ENCODE data around the gene SUCLG2. TPM values are rescaled to one million over a fixed set of nuclear protein-coding genes. Genes with fewer than 3 reads are reported as not detected.

Gene SUCLG2
- total RNA-seq, 1 donor from 2014 or later, result 63.6 TPM

DNA sequence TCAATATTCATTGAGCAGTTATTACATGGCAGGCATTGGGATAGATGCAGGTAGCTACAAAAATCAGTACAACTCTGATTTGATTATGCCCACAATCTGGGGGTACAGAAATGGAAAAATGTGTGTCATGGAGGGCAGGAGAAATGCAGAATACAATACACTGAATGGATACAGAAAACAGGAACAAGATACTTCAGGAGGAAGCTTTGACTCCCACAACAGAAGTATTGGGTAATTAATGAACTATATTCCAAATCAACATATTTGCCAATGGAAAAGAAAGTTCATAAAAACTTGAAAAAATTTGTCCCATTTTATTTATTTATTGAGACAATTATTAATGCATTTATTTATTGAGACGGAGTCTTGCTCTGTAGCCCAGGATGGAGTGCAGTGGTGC lies 207.0 kb downstream of the SUCLG2 start:
- H3K9me3 Mint-ChIP-seq, result peaks cover 5% of the 10 kb centered on the region
- Histone ChIP-seq H3K79me2 (ENCODE audit: low read depth) (no peaks in the 10 kb centered on the region), H3K36me3 (no peaks in the 10 kb centered on the region), H3K9me3 (ENCODE audit: low read depth) (no peaks in the 10 kb centered on the region), H3K27me3 (no peaks in the 10 kb centered on the region), H2AFZ (replicated peaks) (no peak overlapping the region), H3K27ac (no peak overlapping the region), H3K4me1 (no peaks in the 10 kb centered on the region), H4K20me1 (ENCODE audit: low read depth) (no peaks in the 10 kb centered on the region), H3K9ac (no peak overlapping the region), H3K4me2 (no peak overlapping the region), H3K4me3 (no peak overlapping the region), H3F3A (ENCODE audit: low read depth) (no peaks in the 10 kb centered on the region)
- no peak overlapping the region for H3K4me3 Mint-ChIP-seq
- no peaks in the 10 kb centered on the region for H3K27me3 Mint-ChIP-seq (ENCODE audit: insufficient read depth, low read depth)
- no peak overlapping the region for H3K27ac Mint-ChIP-seq
- no peaks in the 10 kb centered on the region for H3K4me1 Mint-ChIP-seq
- peaks cover 5% of the 10 kb centered on the region for H3K36me3 Mint-ChIP-seq
- no peak for TF ChIP-seq EZH2phosphoT487 (IDR thresholded peaks at IDR 0.05)
- TF ChIP-seq, protein P1, sequence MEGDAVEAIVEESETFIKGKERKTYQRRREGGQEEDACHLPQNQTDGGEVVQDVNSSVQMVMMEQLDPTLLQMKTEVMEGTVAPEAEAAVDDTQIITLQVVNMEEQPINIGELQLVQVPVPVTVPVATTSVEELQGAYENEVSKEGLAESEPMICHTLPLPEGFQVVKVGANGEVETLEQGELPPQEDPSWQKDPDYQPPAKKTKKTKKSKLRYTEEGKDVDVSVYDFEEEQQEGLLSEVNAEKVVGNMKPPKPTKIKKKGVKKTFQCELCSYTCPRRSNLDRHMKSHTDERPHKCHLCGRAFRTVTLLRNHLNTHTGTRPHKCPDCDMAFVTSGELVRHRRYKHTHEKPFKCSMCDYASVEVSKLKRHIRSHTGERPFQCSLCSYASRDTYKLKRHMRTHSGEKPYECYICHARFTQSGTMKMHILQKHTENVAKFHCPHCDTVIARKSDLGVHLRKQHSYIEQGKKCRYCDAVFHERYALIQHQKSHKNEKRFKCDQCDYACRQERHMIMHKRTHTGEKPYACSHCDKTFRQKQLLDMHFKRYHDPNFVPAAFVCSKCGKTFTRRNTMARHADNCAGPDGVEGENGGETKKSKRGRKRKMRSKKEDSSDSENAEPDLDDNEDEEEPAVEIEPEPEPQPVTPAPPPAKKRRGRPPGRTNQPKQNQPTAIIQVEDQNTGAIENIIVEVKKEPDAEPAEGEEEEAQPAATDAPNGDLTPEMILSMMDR (IDR thresholded peaks at IDR 0.05), result no peak
- TF ChIP-seq EZH2 (IDR thresholded peaks at IDR 0.05), result no peak
- DNase-seq (ENCODE audit: low spot score), result no peak

DNA sequence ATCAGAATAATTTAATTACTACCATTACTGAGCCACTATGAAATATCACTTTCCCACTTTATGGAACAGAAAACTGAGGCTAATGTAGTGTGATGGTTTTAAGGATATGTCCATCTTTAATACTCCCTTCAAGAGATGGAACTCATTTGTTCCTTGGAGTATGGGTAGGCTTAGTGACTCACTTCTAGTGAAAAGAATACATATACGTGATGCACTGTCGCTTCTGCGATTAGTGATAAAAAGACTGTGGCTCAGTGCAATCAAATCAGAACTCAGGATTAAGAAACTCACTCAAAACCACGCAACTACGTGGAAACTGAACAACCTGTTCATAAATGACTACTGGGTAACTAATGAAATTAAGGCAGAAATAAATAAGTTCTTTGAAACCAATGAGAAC lies 216.6 kb downstream of the SUCLG2 start:
- Histone ChIP-seq H3K27ac (no peak overlapping the region), H3F3A (ENCODE audit: low read depth) (no peaks in the 10 kb centered on the region), H3K36me3 (no peaks in the 10 kb centered on the region), H3K27me3 (no peaks in the 10 kb centered on the region), H3K79me2 (ENCODE audit: low read depth) (no peaks in the 10 kb centered on the region), H3K4me1 (no peaks in the 10 kb centered on the region), H3K4me2 (no peak overlapping the region), H3K4me3 (no peak overlapping the region), H3K9ac (no peak overlapping the region), H2AFZ (replicated peaks) (no peak overlapping the region), H4K20me1 (ENCODE audit: low read depth) (no peaks in the 10 kb centered on the region), H3K9me3 (ENCODE audit: low read depth) (no peaks in the 10 kb centered on the region)
- DNase-seq (ENCODE audit: low spot score), result no peak
- Mint-ChIP-seq H3K27ac (no peak overlapping the region), H3K4me3 (no peak overlapping the region), H3K36me3 (peaks cover 7% of the 10 kb centered on the region), H3K4me1 (no peaks in the 10 kb centered on the region), H3K27me3 (ENCODE audit: insufficient read depth, low read depth) (peaks cover 2% of the 10 kb centered on the region), H3K9me3 (peaks cover 17% of the 10 kb centered on the region)
- TF ChIP-seq, protein P1 (IDR thresholded peaks at IDR 0.05), result no peak
- TF ChIP-seq EZH2 (IDR thresholded peaks at IDR 0.05), result no peak
- TF ChIP-seq EZH2phosphoT487 (IDR thresholded peaks at IDR 0.05), result no peak

DNA sequence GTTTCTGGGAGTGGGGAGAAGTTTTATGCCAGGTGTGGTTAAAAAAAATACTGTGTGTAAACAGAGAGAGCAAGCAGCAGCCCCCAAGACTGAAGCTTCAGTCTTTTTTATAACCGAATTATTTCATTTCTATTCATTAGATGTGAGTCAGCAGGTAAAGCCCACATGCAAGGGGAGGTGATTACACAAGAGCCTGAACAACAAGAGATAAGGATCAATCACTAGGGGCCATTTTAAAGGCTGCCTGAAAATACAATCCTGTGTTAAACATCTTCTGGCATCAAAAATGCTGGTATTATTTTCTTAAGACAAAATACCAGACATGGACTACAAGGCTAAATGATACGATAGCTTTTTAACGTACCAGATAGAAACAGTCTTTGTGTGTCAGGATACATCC lies 217.3 kb downstream of the SUCLG2 start:
- no peaks in the 10 kb centered on the region for H3K36me3 ChIP-seq
- Mint-ChIP-seq H3K27ac (no peak overlapping the region), H3K4me1 (no peaks in the 10 kb centered on the region), H3K9me3 (peaks cover 15% of the 10 kb centered on the region), H3K4me3 (no peak overlapping the region), H3K36me3 (peaks cover 5% of the 10 kb centered on the region), H3K27me3 (ENCODE audit: insufficient read depth, low read depth) (peaks cover 2% of the 10 kb centered on the region)
- DNase-seq (ENCODE audit: low spot score), result no peak
- no peak overlapping the region for H3K4me2 ChIP-seq
- H3F3A ChIP-seq (ENCODE audit: low read depth), result no peaks in the 10 kb centered on the region
- no peak overlapping the region for H3K27ac ChIP-seq
- no peaks in the 10 kb centered on the region for H4K20me1 ChIP-seq (ENCODE audit: low read depth)
- no peak overlapping the region for H3K9ac ChIP-seq
- no peaks in the 10 kb centered on the region for H3K9me3 ChIP-seq (ENCODE audit: low read depth)
- H3K4me1 ChIP-seq, result no peaks in the 10 kb centered on the region
- TF ChIP-seq, protein P1 (IDR thresholded peaks at IDR 0.05), result no peak
- TF ChIP-seq EZH2 (IDR thresholded peaks at IDR 0.05) (no peak), EZH2phosphoT487 (IDR thresholded peaks at IDR 0.05) (no peak)
- no peaks in the 10 kb centered on the region for H3K27me3 ChIP-seq
- H3K4me3 ChIP-seq, result no peak overlapping the region
- no peaks in the 10 kb centered on the region for H3K79me2 ChIP-seq (ENCODE audit: low read depth)
- no peak overlapping the region for H2AFZ ChIP-seq (replicated peaks)
